Spleen (tissue), 7 donors: ENCODE measurements around the gene ESR1.

Source experiments
- POLR2A ChIP-seq, 3 donors: fragments of 450-650 bp; IDR thresholded peaks; one replicate each; pipeline ENCODE4 v1.5.1; 2017; ENCODE audit warnings: antibody characterized with exemption in 3 of 3, mild to moderate bottlenecking in 1 of 3
- POLR2AphosphoS5 ChIP-seq, 3 donors: sonication (generic); formaldehyde crosslinking; IDR thresholded peaks; one replicate each; pipeline ENCODE4 v1.5.1; 2017; ENCODE audit warnings: antibody characterized with exemption in 3 of 3
- TF ChIP-seq, protein P1 (sequence below), 11 experiments: fragments of 200-600 bp in 7 of 11; fragments of 450-650 bp in 4 of 11; sonication (generic) in 4 of 11; IDR thresholded peaks in 8 of 11; conservative IDR thresholded peaks in 3 of 11; 1 replicate in 7 of 11; 2 replicates in 4 of 11; pipeline versions ENCODE4 v1.4.0 to v1.8.0; 2016 to 2021; ENCODE audit warnings: antibody characterized with exemption in 11 of 11, inconsistent platforms in 4 of 11, mild to moderate bottlenecking in 1 of 11
- donor health status: DM: no; HTN: no; CAD: no; lungs with moderate emphysema.
- donor health status: DM: no; HTN: no; CAD: no.
- donor health status: DM: no; HTN: no; CAD: no.

- TF ChIP-seq, protein P1, sequence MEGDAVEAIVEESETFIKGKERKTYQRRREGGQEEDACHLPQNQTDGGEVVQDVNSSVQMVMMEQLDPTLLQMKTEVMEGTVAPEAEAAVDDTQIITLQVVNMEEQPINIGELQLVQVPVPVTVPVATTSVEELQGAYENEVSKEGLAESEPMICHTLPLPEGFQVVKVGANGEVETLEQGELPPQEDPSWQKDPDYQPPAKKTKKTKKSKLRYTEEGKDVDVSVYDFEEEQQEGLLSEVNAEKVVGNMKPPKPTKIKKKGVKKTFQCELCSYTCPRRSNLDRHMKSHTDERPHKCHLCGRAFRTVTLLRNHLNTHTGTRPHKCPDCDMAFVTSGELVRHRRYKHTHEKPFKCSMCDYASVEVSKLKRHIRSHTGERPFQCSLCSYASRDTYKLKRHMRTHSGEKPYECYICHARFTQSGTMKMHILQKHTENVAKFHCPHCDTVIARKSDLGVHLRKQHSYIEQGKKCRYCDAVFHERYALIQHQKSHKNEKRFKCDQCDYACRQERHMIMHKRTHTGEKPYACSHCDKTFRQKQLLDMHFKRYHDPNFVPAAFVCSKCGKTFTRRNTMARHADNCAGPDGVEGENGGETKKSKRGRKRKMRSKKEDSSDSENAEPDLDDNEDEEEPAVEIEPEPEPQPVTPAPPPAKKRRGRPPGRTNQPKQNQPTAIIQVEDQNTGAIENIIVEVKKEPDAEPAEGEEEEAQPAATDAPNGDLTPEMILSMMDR (IDR thresholded peaks at IDR 0.05 in 8 of 11, conservative IDR thresholded peaks at IDR 0.05 in 3 of 11) = no peak
- TF ChIP-seq POLR2AphosphoS5 (IDR thresholded peaks at IDR 0.05) = no peak
- no peak for TF ChIP-seq POLR2A (IDR thresholded peaks at IDR 0.05)
Observed at GRCh38 chr6:152052061-152052460, 244.6 kb downstream of the ESR1 start.
